Bone marrow (tissue), 2 donors: ENCODE data around the gene OR5AC2.

Experiments
- DNase-seq, 2 donors: peaks; one replicate each; lab custom pipeline; 2025; lab: John Stamatoyannopoulos, UW

Gene OR5AC2, protein sequence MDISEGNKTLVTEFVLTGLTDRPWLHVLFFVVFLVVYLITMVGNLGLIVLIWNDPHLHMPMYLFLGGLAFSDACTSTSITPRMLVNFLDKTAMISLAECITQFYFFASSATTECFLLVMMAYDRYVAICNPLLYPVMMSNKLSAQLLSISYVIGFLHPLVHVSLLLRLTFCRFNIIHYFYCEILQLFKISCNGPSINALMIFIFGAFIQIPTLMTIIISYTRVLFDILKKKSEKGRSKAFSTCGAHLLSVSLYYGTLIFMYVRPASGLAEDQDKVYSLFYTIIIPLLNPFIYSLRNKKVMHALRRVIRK

DNA sequence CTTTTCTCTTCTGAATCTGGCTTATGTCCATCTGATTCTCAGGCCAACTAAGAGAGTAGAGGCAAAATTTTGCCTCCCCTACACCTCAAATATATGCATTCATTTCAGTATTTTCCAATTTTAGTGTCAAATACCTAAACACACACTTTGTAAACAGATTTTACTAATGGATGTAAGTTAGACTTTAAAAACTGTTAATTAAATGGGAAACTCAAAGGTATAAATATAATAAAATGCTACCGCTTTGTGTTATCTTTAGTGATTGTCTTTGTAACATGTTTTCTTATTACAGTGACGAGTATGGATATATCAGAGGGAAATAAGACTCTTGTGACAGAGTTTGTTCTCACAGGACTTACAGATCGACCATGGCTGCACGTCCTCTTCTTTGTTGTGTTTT, at the start of gene OR5AC2:
OR5AC2 (plus strand) TSS at position 301 of the 400 bp plus-strand sequence; CDS start at position 301, 0 bp downstream.
- DNase-seq: no peak

DNA sequence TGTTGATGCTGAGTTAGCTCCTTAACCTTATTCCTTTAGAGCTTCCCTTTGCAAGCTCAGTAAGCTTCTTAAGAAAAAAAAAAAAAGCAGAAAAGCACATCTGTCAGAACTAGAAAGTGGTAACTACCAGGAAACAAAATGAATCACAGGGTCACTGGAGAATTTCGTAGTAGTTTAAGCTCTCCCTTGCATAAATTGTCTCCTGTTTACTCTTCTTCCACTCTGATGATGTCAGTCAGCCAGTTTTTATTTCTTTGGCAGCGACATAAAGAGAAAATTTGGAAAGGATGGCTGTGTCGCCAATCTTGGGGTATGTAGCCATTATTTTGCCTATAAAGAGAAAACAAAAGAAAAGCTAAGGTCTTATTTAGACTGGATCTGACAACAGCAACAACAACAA, 48.7 kb upstream of the OR5AC2 start:
- no peak for DNase-seq

- no peak for DNase-seq
These were observed 48.1 kb upstream of the OR5AC2 start for GRCh38 chr3:98038876-98039275.

GRCh38 chr3:98039322-98040024, 47.5 kb upstream of the OR5AC2 start:
- DNase-seq: peak; percentile 41 to 79

GRCh38 chr3:98041350-98041749, 45.6 kb upstream of the OR5AC2 start:
- no peak for DNase-seq

DNA sequence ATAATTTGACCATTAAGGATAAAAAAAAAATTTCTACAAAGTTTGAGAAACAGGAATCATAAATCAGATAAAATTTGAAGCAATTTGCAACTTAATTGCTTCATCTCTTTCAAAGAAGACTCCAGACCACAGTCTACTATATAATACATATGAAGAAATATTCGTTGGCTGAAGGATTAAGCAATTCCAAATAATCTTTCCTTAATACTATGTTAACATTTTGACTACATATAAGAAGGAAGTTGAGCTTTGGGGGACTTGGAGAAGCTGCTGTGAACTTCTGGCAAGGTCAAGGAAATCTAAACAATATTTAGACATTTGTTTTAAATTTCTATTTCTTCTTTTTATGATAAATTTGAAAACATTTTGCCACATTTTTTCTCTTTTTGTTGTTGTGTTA, 38.4 kb upstream of the OR5AC2 start:
- no peak for DNase-seq

DNA sequence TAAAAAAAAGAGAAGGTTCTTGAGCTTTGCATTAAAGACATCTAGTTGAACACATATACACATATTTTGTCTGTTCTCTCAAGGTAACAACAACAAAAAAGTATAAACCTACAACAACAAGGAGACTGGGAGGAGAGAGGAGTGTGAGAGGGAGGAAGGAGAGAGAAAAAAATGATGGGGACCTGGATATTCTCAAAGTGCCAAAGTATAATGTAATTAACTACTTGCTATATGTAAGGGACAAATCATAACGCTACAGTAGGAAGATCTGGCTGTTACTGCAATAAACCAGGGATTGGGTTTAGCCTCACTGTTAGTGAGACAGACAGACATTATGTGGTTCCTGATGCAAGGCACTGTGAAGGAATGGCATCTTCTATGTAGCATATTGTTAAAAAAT, 37.7 kb upstream of the OR5AC2 start:
- DNase-seq: no peak

DNA sequence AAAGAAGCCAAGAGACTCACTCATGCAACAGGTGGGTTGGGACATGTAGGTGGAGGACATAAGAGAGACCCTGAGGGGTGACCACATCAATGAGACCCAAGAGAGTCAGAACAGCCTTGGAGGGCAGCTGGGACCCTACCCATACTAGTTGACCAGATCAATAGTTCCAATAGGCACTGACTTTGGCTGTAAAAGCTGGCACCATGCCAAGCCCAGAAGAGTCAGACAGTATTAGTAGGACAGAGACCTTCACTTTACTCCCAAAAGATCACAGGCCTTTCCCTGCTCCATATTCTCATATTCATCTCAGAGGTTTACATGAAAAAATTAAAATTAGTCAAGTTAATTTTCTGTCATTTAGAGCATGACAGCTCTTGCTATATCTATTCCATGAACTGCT, 30.9 kb upstream of the OR5AC2 start:
- DNase-seq: no peak

DNA sequence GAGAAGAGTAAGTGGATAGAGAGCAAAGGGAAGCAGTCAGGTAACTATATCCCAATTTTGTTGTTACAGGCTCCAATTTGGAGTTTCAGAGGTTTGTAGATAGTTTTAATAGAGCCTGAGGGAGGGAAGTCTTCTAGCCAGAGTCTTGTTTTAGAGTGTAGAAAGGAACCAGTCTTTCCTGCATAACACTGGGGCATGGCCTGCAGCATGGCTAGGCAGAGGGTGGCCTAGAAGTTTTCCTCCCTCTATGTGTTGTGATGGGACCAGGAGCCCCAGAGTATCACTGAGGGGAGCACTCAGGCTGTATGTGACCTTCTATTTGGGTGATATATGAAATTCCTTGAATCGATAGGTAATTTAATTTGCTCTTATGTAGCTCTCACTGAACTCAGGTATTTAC, 29.3 kb upstream of the OR5AC2 start:
- no peak for DNase-seq

DNA sequence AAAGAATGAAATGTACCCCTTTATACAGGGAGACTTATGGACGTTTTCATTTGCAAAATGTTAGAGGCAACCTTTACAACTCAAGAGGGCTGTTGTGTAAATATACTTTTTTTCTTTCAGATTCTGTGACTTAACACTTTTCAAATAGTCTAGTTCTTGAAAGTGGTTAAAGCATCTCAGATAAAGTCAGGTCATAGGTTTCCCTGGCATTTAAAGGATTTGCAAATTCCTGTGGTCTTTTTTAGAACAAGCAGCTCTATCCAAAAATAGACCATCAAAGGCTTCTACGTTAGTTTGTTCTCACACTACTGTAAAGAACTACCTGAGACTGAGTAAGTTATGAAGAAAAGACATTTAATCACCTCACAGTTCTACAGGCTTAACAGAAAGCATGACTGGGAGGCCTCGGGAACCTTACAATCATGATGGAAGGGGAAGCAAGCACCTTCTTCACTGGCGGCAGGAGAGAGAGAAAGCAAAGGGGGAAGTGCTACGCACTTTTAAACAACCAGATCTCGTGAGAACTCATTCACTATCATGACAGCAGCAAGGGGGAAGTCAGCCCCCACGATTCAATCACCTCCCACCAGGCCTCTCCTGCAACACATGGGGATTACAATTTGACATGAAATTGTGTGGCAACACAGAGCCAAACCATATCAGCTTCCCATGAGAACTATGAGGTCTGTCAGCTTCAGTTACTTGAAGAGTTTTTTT, 28.6 kb upstream of the OR5AC2 start:
- no peak for DNase-seq

DNA sequence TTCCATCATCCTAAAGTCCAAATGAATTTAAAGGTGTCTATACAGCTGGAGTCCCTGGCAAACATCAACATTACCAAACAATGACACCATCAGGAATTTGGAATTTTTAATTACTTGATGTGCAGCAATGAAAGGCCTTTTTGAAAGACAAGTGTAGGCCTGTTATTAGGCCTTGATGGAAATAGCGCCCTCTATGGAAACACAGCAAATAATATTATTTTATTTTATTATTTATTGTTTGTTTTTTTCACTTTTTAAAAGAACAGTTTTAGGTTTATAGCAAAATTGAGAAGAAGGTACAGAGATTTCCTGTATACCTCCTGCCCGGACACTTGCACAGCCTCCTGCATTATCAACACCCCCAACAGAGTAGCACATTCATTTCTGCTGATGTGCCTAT, 18.1 kb upstream of the OR5AC2 start:
- no peak for DNase-seq

- DNase-seq: no peak
These were observed 16.1 kb upstream of the OR5AC2 start for GRCh38 chr3:98070840-98071239.

GRCh38 chr3:98073486-98073885, 13.5 kb upstream of the OR5AC2 start:
- DNase-seq: no peak

DNA sequence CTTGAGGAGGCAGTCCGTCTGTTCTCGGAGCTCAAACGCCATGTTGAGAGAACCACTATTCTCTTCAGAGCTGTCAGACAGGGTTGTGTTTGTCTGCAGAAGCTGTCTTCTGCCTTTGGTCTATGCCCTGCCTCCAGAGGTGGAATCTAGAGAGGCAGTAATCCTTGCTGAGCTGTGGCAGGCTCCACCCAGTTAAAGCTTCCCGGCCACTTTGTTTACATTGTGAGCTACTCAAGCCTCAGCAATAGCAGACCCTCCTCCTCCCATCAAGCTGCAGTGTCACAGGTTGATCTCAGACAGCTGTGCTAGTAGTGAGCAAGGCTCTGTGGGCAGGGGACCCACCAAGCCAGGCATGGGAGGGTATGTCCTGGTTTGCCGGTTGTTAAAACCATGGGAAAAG, 8.9 kb downstream of the OR5AC2 start:
- no peak for DNase-seq

GRCh38 chr3:98099848-98100247, 12.9 kb downstream of the OR5AC2 start:
- no peak for DNase-seq

DNA sequence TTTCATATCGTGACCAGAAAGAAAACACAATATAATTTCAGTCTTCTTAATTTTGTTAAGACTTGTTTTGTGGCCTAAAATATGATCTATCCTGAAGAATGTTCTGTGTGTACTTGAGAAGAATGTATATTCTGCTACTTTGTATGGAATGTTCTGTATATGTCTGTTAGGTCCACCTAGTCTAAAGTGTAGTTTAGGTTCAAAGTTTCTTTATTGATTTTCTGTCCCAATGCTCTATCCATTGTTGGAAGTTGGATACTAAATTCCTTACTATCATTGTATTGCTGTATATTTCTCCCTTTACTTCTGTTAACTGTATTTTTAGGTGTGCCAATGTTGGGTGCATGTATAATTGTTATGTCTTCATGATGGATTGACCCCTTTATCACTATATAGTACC, 21.2 kb downstream of the OR5AC2 start:
- DNase-seq: no peak

DNA sequence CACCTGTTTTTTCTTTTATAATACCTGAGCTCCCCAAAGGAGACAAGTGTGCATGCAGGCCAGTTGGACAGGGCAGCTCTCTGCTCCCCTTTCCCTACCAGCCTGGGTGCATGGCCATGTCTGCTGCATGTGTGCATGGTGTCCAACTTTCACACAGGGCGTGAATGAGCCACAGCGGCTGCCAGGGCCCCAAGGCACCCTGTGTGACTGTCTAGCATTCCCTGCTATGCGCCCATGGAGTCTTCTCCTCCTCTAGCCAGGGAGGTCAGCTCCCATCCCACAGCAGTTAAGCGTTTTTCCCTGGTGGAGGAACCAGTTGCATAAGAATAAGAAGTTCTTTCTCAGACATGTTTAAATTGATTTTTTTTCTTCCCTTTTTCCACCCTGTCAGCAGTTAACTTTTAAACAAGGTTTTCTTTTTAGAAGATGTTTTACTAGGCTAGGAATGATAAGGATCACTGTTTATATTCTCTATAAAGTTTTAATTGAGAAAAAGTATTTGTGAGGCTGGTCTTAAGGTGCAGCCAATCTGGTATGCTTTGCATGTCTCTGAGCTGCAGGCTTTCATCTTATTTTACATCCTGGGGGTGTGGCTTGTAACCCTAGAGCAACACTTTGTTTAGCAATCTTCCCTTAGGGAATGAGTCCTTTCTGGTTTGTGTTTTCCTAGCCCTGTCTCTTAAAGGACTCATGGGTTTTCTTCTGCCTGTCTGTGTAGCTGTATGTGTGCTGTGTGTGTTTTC, 23.0 kb downstream of the OR5AC2 start:
- DNase-seq: no peak

GRCh38 chr3:98110550-98110908, 23.6 kb downstream of the OR5AC2 start:
- no peak for DNase-seq

DNA sequence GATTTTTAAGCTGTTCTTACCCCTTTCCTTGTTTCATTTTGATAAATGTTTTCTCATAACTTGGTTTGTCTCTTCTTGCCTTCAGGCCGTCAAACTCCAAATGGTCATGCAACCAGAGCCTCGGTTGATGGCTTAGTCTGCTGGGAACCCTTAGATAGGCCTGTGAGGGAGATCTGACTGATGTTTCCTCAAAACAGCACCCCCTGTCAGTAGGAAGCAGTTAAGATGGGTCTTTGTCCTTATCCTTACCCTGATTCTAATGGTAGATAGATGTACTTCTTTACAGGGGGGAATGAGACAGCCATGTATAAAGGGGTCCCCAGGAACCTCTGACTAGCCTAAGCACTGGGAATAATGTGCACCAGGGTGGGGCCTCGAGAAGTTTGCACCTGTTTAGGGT, 27.3 kb downstream of the OR5AC2 start:
- DNase-seq: no peak

GRCh38 chr3:98115717-98116116, 28.7 kb downstream of the OR5AC2 start:
- DNase-seq: no peak

GRCh38 chr3:98130421-98130820, 43.4 kb downstream of the OR5AC2 start, which contains the start of gene OR5H1:
OR5H1 (plus strand) TSS chr3:98130721; CDS start chr3:98132698, 1,977 bp downstream.
- DNase-seq: no peak

- no peak for DNase-seq
These were observed 49.7 kb downstream of the OR5AC2 start for GRCh38 chr3:98136631-98137030.
